Measurements from ENCODE around the gene BHLHA15.

Gene BHLHA15

GRCh38 chr7:98211221-98211675, at the start of gene BHLHA15:
BHLHA15 (plus strand) TSS chr7:98211439; CDS start chr7:98212310, 871 bp downstream.
- DNase-seq: peak in 1 of 2 experiments; percentile 6
- TF ChIP-seq POLR2A (IDR thresholded peaks at IDR 0.05; ENCODE audit: low read length) (no peak), GATA1 (IDR thresholded peaks at IDR 0.05; ENCODE audit: low read depth, low read length) (no peak)

GRCh38 chr7:98162758-98163157, 48.5 kb upstream of the BHLHA15 start:
- DNase-seq: no peak
- no peak for TF ChIP-seq GATA1 (IDR thresholded peaks at IDR 0.05; ENCODE audit: low read depth, low read length)
- TF ChIP-seq POLR2A (IDR thresholded peaks at IDR 0.05; ENCODE audit: low read length): no peak

- DNase-seq: no peak
- TF ChIP-seq POLR2A (IDR thresholded peaks at IDR 0.05; ENCODE audit: low read length) (no peak), GATA1 (IDR thresholded peaks at IDR 0.05; ENCODE audit: low read depth, low read length) (no peak)
These were observed 48.0 kb upstream of the BHLHA15 start for GRCh38 chr7:98163269-98163668.

- TF ChIP-seq POLR2A (IDR thresholded peaks at IDR 0.05; ENCODE audit: low read length): no peak
- no peak for TF ChIP-seq GATA1 (IDR thresholded peaks at IDR 0.05; ENCODE audit: low read depth, low read length)
- DNase-seq: no peak
These were observed 47.3 kb upstream of the BHLHA15 start for GRCh38 chr7:98163704-98164494.

GRCh38 chr7:98165827-98166667, 45.2 kb upstream of the BHLHA15 start:
- TF ChIP-seq POLR2A (IDR thresholded peaks at IDR 0.05; ENCODE audit: low read length) (no peak), GATA1 (IDR thresholded peaks at IDR 0.05; ENCODE audit: low read depth, low read length) (no peak)
- DNase-seq: peak; percentile 10 to 49

- no peak for DNase-seq
- no peak for TF ChIP-seq POLR2A (IDR thresholded peaks at IDR 0.05; ENCODE audit: low read length)
- TF ChIP-seq GATA1 (IDR thresholded peaks at IDR 0.05; ENCODE audit: low read depth, low read length): no peak
These were observed 44.6 kb upstream of the BHLHA15 start for GRCh38 chr7:98166668-98166970.

- TF ChIP-seq GATA1 (IDR thresholded peaks at IDR 0.05; ENCODE audit: low read depth, low read length): no peak
- no peak for TF ChIP-seq POLR2A (IDR thresholded peaks at IDR 0.05; ENCODE audit: low read length)
- no peak for DNase-seq
These were observed 43.6 kb upstream of the BHLHA15 start for GRCh38 chr7:98167653-98168052.

- TF ChIP-seq GATA1 (IDR thresholded peaks at IDR 0.05; ENCODE audit: low read depth, low read length): no peak
- TF ChIP-seq POLR2A (IDR thresholded peaks at IDR 0.05; ENCODE audit: low read length): no peak
- DNase-seq: peak; percentile 70 to 86
These were observed 42.9 kb upstream of the BHLHA15 start for GRCh38 chr7:98168181-98168903.

- DNase-seq: no peak
- TF ChIP-seq GATA1 (IDR thresholded peaks at IDR 0.05; ENCODE audit: low read depth, low read length) (no peak), POLR2A (IDR thresholded peaks at IDR 0.05; ENCODE audit: low read length) (no peak)
These were observed 42.2 kb upstream of the BHLHA15 start for GRCh38 chr7:98168904-98169621.

- DNase-seq: no peak
- TF ChIP-seq GATA1 (IDR thresholded peaks at IDR 0.05; ENCODE audit: low read depth, low read length): no peak
- no peak for TF ChIP-seq POLR2A (IDR thresholded peaks at IDR 0.05; ENCODE audit: low read length)
These were observed 40.3 kb upstream of the BHLHA15 start for GRCh38 chr7:98170966-98171365.

GRCh38 chr7:98171449-98171848, 39.8 kb upstream of the BHLHA15 start:
- TF ChIP-seq GATA1 (IDR thresholded peaks at IDR 0.05; ENCODE audit: low read depth, low read length) (no peak), POLR2A (IDR thresholded peaks at IDR 0.05; ENCODE audit: low read length) (no peak)
- no peak for DNase-seq

- DNase-seq: no peak
- TF ChIP-seq GATA1 (IDR thresholded peaks at IDR 0.05; ENCODE audit: low read depth, low read length) (no peak), POLR2A (IDR thresholded peaks at IDR 0.05; ENCODE audit: low read length) (no peak)
These were observed 36.6 kb upstream of the BHLHA15 start for GRCh38 chr7:98174334-98175259.
